COR-L47 (cell line): ENCODE results near the gene PVR.
"Not testable (repeated sequence)": the region's sequence is repeated elsewhere in the genome, so short reads cannot be mapped to it uniquely, and the experiment has no call there.

ENCODE experiments used
- DNase-seq: peaks from one replicate; lab custom pipeline; 2025; lab: John Stamatoyannopoulos, UW

Gene PVR

GRCh38 chr19:44645407-44646048 is 1.8 kb downstream of the PVR start:
- DNase-seq: no peak

DNA sequence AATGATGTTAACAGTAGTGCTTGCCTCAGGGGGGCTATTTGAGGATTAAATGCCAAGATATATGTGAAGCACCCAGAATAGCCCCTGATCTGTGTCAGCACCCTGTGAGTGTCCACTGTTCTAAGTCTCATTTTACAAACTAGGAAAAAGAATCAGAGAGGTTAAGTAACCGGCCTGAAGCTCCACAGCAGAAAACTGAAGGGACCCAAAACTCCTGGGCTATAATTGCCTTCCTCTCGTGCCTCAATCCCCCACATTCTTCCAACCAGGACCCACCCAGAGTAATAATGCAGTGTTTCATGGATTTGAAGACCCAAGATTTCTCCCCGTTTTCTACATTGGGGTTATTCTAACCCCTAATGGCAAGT is 2.3 kb downstream of the PVR start:
- no peak for DNase-seq

- DNase-seq: no peak
Observed at GRCh38 chr19:44647144-44647543, 3.4 kb downstream of the PVR start.

- no peak for DNase-seq
Observed at GRCh38 chr19:44648631-44649251, 5.0 kb downstream of the PVR start.

DNA sequence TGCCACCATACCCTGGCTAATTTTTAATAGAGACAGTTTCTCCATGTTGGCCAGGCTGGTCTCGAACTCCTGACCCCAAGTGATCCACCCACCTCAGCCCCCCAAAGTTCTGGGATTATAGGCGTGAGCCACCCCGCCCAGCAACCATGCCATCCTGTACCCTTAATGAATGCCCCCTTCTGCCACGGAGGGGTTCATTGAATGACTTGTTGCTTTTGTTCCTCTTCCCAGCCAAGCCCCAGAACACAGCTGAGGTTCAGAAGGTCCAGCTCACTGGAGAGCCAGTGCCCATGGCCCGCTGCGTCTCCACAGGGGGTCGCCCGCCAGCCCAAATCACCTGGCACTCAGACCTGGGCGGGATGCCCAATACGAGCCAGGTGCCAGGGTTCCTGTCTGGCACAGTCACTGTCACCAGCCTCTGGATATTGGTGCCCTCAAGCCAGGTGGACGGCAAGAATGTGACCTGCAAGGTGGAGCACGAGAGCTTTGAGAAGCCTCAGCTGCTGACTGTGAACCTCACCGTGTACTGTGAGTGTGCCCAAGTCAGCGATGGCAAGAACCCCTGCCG is 6.0 kb downstream of the PVR start:
- peak; percentile 46 for DNase-seq

DNA sequence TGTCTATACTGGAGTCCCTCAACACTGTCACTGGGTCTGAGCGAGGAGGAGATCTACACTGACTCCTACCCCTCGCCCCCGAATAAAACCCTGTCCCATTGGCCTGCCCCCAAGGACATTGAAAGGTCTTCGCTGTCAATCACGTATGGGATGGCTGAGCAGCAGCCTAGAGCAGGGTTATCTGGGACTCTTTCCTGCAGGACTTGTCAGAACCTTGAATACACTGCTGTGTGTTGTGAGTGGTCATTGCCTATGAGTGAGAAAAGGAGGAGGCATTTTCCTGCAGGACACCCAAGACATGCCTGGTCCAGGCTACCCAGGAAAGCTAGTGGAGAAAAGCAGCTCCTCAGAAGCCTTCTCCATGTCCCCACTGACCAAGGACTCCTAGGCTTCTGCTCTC is 9.6 kb downstream of the PVR start:
- DNase-seq: no peak

DNA sequence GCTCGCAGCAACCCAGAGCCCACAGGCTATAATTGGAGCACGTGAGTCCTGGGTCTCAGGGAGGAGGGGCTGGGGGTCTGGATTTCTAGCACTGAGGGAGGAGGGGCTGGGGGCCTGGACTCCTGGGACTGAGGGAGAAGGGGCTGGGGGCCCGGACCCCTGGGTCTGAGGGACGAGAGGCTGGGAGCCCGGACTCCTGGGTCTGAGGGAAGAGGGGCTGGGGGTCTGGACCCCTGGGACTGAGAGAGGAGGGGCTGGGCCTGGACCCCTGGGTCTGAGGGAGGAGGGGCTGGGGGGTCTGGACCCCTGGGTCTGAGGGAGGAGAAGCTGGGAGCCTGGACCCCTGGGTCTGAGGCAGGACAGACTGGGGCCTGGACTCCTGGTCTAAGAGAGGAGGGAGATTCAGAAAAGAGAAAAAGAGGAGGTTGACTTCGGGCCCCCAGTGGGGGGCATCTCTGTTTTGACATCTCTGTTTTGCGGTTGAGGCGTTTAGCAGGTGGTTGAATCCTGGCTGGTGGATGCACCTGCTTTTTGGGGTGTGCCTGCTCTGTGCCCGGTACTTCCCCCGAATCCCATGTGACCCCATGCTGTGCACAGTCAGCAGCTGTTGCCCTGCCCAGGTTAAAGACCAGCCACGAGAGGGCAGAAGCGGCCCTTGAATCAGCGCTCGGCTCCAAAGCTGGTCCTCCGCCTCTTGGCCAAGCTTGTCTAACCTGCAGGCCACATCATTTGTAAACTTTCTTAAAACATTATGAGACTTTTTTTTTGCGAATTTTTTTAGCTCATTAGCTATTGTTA is 10.5 kb downstream of the PVR start:
- peak; percentile 15 for DNase-seq

- DNase-seq: peak; percentile 25
Observed at GRCh38 chr19:44657211-44657921, 13.7 kb downstream of the PVR start.

GRCh38 chr19:44658069-44658733 is 14.5 kb downstream of the PVR start:
- no peak for DNase-seq

DNA sequence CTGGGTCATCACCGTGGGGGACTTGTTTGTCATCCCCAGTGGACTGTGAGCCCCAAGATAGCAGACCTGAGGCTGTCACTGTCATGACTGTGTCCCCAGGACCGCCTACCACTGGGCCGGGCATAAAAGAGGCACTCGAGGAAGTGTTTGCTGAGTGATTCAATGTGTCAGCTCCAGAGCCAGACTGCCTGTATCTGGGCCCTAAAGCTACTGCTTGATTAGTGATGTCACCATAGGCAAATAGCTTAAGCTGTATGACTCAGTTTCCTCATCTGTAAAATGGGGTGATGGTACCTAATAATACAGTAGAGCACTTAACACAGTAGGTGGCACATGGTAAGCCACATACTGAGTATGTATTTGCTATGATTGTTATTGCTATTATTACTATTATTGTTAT is 16.4 kb downstream of the PVR start:
- no peak for DNase-seq

GRCh38 chr19:44661205-44661604 is 17.5 kb downstream of the PVR start:
- no peak for DNase-seq

GRCh38 chr19:44661904-44662303 is 18.2 kb downstream of the PVR start:
- no peak for DNase-seq

DNA sequence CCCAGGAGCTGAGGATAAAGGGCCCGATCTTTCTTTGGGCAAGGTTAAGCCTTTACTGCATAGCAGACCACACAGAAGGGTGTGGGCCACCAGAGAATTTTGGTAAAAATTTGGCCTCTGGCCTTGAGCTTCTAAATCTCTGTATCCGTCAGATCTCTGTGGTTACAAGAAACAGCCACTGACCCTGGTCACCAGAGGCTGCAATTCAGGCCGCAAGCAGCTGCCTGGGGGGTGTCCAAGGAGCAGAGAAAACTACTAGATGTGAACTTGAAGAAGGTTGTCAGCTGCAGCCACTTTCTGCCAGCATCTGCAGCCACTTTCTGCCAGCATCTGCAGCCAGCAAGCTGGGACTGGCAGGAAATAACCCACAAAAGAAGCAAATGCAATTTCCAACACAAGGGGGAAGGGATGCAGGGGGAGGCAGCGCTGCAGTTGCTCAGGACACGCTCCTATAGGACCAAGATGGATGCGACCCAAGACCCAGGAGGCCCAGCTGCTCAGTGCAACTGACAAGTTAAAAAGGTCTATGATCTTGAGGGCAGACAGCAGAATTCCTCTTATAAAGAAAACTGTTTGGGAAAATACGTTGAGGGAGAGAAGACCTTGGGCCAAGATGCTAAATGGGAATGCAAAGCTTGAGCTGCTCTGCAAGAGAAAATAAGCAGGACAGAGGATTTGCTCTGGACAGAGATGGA is 19.1 kb downstream of the PVR start:
- DNase-seq: no peak

DNA sequence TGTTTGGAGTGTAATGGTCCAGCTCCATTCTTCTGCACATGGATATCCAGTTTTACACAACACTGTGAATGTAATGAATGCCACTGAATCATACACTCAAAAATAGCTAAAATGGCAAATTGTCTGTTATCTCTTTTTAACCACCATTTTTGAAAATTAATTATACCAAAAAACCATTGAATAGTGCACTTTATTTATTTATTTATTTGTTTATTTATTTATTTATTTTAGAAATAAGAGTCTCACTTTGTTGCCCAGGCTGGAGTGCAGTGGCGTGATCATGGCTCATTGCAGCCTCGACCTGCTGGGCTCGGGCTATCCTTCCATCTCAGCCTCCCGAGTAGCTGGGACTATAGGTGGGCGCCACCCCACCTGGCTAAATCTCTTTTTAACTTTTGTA is 20.3 kb downstream of the PVR start:
- no peak for DNase-seq

GRCh38 chr19:44664976-44665375 is 21.3 kb downstream of the PVR start:
- DNase-seq: no peak

GRCh38 chr19:44666852-44667556 is 23.3 kb downstream of the PVR start:
- no peak for DNase-seq

DNA sequence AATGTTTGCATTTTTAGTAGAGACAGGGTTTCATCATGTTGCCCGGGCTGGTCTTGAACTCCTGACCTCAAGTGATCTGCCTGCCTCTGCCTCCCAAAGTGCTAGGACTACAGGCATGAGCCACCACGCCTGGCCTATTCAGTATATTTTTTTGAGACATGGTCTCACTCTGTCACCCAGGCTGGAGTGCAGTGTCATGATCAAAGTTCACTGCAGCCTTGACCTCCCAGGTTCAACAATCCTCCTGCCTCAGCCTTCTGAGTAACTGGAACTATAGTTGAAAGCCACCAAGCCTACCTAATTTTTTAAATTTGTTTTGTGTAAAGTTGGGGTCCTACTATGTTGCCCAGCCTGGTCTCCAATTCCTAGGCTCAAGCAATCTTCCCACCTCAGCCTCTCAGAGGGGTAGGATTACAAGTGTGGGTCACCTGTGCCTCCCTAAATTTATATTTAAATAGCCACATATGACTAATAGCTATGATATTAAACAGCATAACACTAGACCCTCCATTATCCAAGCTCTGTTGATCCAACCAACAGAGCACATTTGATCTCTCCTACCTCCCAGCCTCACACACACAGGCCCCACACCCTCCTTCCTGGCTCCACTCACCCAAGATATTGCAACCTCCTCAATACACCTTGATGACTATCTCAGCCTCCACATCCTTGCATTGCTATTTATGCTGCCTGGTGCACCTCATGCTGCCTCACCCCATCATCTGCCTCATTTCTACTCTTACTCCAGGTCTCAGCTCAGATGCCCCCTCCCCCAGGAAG is 25.5 kb downstream of the PVR start:
- DNase-seq: no peak

- DNase-seq: not testable (repeated sequence)
Observed at GRCh38 chr19:44670027-44670426, 26.3 kb downstream of the PVR start.

DNA sequence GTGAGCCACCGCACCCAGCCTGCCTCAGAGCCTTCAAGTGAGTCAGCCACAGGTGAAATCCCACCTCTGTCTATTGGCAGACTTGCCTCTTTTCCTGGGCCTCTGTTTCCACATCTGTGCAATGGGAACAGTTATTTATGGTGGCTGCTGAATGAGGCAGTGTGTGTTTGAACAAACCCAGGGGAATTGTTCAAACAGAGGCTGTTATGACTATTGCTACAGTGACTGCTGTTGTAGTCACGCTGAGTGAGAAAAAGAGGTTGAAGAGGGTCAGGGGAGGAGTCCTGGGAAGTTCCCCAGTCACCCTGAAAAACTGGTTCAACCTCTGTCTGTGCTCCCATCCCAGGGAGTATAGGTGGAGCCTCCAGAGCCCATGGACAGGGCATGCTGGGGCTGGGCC is 27.7 kb downstream of the PVR start, which contains the start of gene CEACAM19:
Gene CEACAM19 (plus strand): TSS at position 83 of the 400 bp plus-strand sequence. CDS start 450 bp downstream, outside the sequence.
- DNase-seq: no peak

DNA sequence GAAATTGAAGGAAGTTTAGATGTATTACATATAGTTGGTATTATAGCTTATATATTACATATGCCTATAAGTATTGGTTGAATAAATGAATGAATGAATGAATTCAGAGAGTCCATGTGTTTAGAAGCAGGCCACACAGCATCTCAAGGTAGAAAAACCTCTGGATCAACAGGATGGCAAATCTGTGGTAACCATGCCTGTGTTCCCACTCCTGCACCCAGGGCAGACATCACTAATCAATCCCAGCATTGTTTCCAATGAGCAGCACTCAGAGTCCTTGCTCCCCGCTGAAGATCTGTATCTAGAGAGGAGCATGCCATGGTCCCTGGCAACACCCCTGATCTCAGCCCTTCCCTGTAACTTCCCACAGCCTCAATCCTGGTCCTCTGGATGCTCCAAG is 28.5 kb downstream of the PVR start:
- no peak for DNase-seq
